ENCODE measurements around the gene CETN1. TPM values are rescaled to one million over a fixed set of nuclear protein-coding genes. Genes with fewer than 3 reads are reported as not detected.

CETN1 gene
- total RNA-seq, 1 donor, result not detected

DNA sequence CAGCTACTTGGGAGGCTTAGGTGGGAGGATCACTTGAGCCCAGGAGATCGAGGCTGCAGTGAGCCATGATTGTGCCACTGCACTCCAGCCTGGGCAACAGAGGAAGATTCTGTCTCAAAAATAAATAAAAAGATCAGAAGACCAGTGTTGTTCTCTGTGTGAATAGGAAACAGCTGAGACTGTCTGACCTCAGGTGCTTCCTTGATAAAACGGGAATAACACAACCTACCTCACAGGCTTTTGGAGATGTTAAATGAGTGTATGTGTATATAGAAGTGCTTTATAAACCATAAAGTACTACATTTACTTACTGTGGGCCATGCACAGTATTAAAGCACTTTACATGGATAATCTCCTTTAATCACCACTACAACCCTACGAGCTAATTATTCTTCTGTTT, 9.9 kb upstream of the CETN1 start:
- H3K4me3 ChIP-seq (ENCODE audit: insufficient read depth, low read length), result no peak overlapping the region
- no peak overlapping the region for H2AFZ ChIP-seq (ENCODE audit: low read length)
- no peaks in the 10 kb centered on the region for H3K9me3 ChIP-seq (ENCODE audit: low read depth, low read length)
- no peaks in the 10 kb centered on the region for H3K36me3 ChIP-seq (ENCODE audit: insufficient read depth, low read length)
- DNase-seq (ENCODE audit: insufficient read length, low spot score, missing footprints), result no peak
- no peaks in the 10 kb centered on the region for H3K79me2 ChIP-seq (ENCODE audit: insufficient read depth, low read length)
- no peaks in the 10 kb centered on the region for H4K20me1 ChIP-seq (ENCODE audit: insufficient read depth, low read length)
- H3K4me2 ChIP-seq (ENCODE audit: insufficient read depth, low read length), result no peak overlapping the region
- H3K4me1 ChIP-seq (ENCODE audit: insufficient read depth, low read length), result no peaks in the 10 kb centered on the region
- peaks cover 27% of the 10 kb centered on the region for H3K27me3 ChIP-seq (ENCODE audit: insufficient read depth, low read length)
- no peak overlapping the region for H3K27ac ChIP-seq (ENCODE audit: low read depth, low read length)
- TF ChIP-seq, protein P1, sequence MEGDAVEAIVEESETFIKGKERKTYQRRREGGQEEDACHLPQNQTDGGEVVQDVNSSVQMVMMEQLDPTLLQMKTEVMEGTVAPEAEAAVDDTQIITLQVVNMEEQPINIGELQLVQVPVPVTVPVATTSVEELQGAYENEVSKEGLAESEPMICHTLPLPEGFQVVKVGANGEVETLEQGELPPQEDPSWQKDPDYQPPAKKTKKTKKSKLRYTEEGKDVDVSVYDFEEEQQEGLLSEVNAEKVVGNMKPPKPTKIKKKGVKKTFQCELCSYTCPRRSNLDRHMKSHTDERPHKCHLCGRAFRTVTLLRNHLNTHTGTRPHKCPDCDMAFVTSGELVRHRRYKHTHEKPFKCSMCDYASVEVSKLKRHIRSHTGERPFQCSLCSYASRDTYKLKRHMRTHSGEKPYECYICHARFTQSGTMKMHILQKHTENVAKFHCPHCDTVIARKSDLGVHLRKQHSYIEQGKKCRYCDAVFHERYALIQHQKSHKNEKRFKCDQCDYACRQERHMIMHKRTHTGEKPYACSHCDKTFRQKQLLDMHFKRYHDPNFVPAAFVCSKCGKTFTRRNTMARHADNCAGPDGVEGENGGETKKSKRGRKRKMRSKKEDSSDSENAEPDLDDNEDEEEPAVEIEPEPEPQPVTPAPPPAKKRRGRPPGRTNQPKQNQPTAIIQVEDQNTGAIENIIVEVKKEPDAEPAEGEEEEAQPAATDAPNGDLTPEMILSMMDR (IDR thresholded peaks at IDR 0.05; ENCODE audit: extremely low read depth, low read depth, low read length), result no peak

DNA sequence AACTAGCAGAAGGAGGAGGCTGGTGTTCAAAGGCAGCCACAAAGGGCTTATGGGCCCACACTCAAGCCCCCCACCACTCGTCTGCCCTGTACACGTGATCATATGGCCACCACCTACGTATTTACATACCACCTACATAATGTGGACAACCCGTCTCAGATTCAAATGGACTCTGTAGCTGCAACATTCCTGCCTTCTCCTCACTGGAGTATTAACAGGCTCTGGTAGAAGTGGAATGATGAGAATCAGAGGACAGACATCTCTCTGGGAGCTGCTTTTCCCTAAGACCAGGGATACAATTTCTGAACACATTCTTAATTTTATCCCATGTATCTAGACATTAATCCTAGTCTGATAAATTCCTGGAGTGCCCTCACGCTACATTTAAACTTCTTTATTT, 9.5 kb upstream of the CETN1 start:
- H3K27me3 ChIP-seq (ENCODE audit: insufficient read depth, low read length), result peaks cover 27% of the 10 kb centered on the region
- no peak overlapping the region for H3K27ac ChIP-seq (ENCODE audit: low read depth, low read length)
- no peak overlapping the region for H3K4me3 ChIP-seq (ENCODE audit: insufficient read depth, low read length)
- no peaks in the 10 kb centered on the region for H3K79me2 ChIP-seq (ENCODE audit: insufficient read depth, low read length)
- H4K20me1 ChIP-seq (ENCODE audit: insufficient read depth, low read length), result no peaks in the 10 kb centered on the region
- H3K4me2 ChIP-seq (ENCODE audit: insufficient read depth, low read length), result no peak overlapping the region
- no peaks in the 10 kb centered on the region for H3K4me1 ChIP-seq (ENCODE audit: insufficient read depth, low read length)
- H2AFZ ChIP-seq (ENCODE audit: low read length), result no peak overlapping the region
- no peaks in the 10 kb centered on the region for H3K9me3 ChIP-seq (ENCODE audit: low read depth, low read length)
- no peaks in the 10 kb centered on the region for H3K36me3 ChIP-seq (ENCODE audit: insufficient read depth, low read length)
- no peak for DNase-seq (ENCODE audit: insufficient read length, low spot score, missing footprints)
- TF ChIP-seq, protein P1 (IDR thresholded peaks at IDR 0.05; ENCODE audit: extremely low read depth, low read depth, low read length), result no peak

- H4K20me1 ChIP-seq (ENCODE audit: insufficient read depth, low read length), result no peaks in the 10 kb centered on the region
- no peaks in the 10 kb centered on the region for H3K79me2 ChIP-seq (ENCODE audit: insufficient read depth, low read length)
- H2AFZ ChIP-seq (ENCODE audit: low read length), result no peak overlapping the region
- H3K4me2 ChIP-seq (ENCODE audit: insufficient read depth, low read length), result no peak overlapping the region
- no peak overlapping the region for H3K27ac ChIP-seq (ENCODE audit: low read depth, low read length)
- peaks cover 23% of the 10 kb centered on the region for H3K27me3 ChIP-seq (ENCODE audit: insufficient read depth, low read length)
- H3K36me3 ChIP-seq (ENCODE audit: insufficient read depth, low read length), result no peaks in the 10 kb centered on the region
- H3K9me3 ChIP-seq (ENCODE audit: low read depth, low read length), result no peaks in the 10 kb centered on the region
- TF ChIP-seq, protein P1 (IDR thresholded peaks at IDR 0.05; ENCODE audit: extremely low read depth, low read depth, low read length), result no peak
- no peaks in the 10 kb centered on the region for H3K4me1 ChIP-seq (ENCODE audit: insufficient read depth, low read length)
- DNase-seq (ENCODE audit: insufficient read length, low spot score, missing footprints), result no peak
- H3K4me3 ChIP-seq (ENCODE audit: insufficient read depth, low read length), result no peak overlapping the region
Observed at GRCh38 chr18:572091-572830, 7.9 kb upstream of the CETN1 start.

DNA sequence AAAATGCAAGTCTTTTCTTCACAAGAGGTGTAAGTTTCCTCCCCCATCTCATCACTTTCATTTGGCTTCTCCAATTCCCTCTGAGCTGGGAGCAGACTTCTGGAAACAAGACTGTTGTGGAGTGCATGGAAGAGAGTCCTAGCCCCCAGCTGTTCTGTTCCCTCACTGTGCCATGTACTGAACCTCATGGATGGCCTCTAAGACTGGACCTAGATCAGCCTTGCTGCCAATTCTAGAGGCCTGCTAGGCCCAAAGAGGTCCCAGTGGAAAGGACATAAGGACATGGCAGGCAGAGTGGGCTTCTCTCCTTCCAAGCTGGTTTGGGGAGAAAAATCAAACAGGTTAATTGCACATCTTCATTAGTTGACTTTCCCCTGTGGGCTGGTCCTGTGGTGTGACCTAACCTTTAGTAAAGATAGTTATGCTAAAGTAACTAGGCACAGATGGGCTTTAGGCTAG, 7.3 kb upstream of the CETN1 start:
- Histone ChIP-seq H3K9me3 (ENCODE audit: low read depth, low read length) (no peaks in the 10 kb centered on the region), H2AFZ (ENCODE audit: low read length) (no peak overlapping the region), H3K4me2 (ENCODE audit: insufficient read depth, low read length) (no peak overlapping the region), H3K27ac (ENCODE audit: low read depth, low read length) (no peak overlapping the region), H4K20me1 (ENCODE audit: insufficient read depth, low read length) (no peaks in the 10 kb centered on the region), H3K27me3 (ENCODE audit: insufficient read depth, low read length) (peaks cover 23% of the 10 kb centered on the region), H3K4me1 (ENCODE audit: insufficient read depth, low read length) (no peaks in the 10 kb centered on the region), H3K4me3 (ENCODE audit: insufficient read depth, low read length) (no peak overlapping the region), H3K36me3 (ENCODE audit: insufficient read depth, low read length) (no peaks in the 10 kb centered on the region), H3K79me2 (ENCODE audit: insufficient read depth, low read length) (no peaks in the 10 kb centered on the region)
- no peak for DNase-seq (ENCODE audit: insufficient read length, low spot score, missing footprints)
- TF ChIP-seq, protein P1 (IDR thresholded peaks at IDR 0.05; ENCODE audit: extremely low read depth, low read depth, low read length), result no peak
